Common myeloid progenitor, CD34-positive (primary cell): ENCODE data around the gene ACTR8.

Source experiments
- CTCF ChIA-PET: fragments of 350-600 bp; sonication (Branson Sonifier 250); formaldehyde crosslinking; loops from one replicate; lab custom pipeline; 2021; ENCODE audit warnings: antibody characterized with exemption; lab: Charles Lee
- POLR2A ChIA-PET: fragments of 350-600 bp; sonication (Branson Sonifier 250); formaldehyde crosslinking; loops from one replicate; lab custom pipeline; 2021; ENCODE audit warnings: antibody characterized with exemption; lab: Charles Lee
- DNase-seq, 3 donors: peaks; one replicate each; pipeline versions ENCODE4 v3.0.0 to v3.0.0-alpha.2; 2013
- H3K27ac ChIP-seq, 2 experiments: 1 replicate in 1 of 2; 2 replicates in 1 of 2; pipeline ENCODE4 v1.7.0; 2013; ENCODE audit warnings: inconsistent platforms in 2 of 2, low read length in 2 of 2, mild to moderate bottlenecking in 2 of 2, low read depth in 1 of 2, moderate library complexity in 1 of 2; ENCODE audit not compliant: severe bottlenecking in 2 of 2, insufficient read depth in 1 of 2, poor library complexity in 1 of 2
- H3K27me3 ChIP-seq, 5 experiments: replicated peaks in 2 of 5; 1 replicate in 3 of 5; 2 replicates in 2 of 5; pipeline versions ENCODE4 v1.6.1 to v1.7.0; 2013; ENCODE audit warnings: low read length in 4 of 5, mild to moderate bottlenecking in 2 of 5, moderate library complexity in 2 of 5, inconsistent platforms in 1 of 5; ENCODE audit not compliant: insufficient read depth in 5 of 5, control insufficient read depth in 4 of 5
- H3K36me3 ChIP-seq, 4 experiments: 1 replicate in 2 of 4; 2 replicates in 2 of 4; pipeline versions ENCODE4 v1.6.1 to v1.7.0; 2013; ENCODE audit warnings: low read length in 3 of 4, control low read depth in 1 of 4, mild to moderate bottlenecking in 1 of 4; ENCODE audit not compliant: control insufficient read depth in 4 of 4, insufficient read depth in 4 of 4
- H3K4me1 ChIP-seq, 4 experiments: 1 replicate in 3 of 4; 2 replicates in 1 of 4; pipeline versions ENCODE4 v1.6.1 to v1.7.1; 2013; ENCODE audit warnings: low read length in 3 of 4, mild to moderate bottlenecking in 3 of 4, control low read depth in 1 of 4, inconsistent platforms in 1 of 4, moderate library complexity in 1 of 4; ENCODE audit not compliant: control insufficient read depth in 4 of 4, insufficient read depth in 4 of 4; ENCODE audit errors: control extremely low read depth in 1 of 4
- H3K4me3 ChIP-seq, 7 experiments: 1 replicate in 4 of 7; 2 replicates in 3 of 7; pipeline versions ENCODE4 v1.5.1 to v1.7.0; 2013; ENCODE audit warnings: mild to moderate bottlenecking in 7 of 7, low read length in 6 of 7, moderate library complexity in 6 of 7, inconsistent platforms in 2 of 7, low read depth in 2 of 7, control low read depth in 1 of 7; ENCODE audit not compliant: insufficient read depth in 4 of 7, control insufficient read depth in 1 of 7; ENCODE audit errors: extremely low read depth in 1 of 7
- H3K9me3 ChIP-seq, 5 experiments: 1 replicate in 4 of 5; 2 replicates in 1 of 5; pipeline versions ENCODE4 v1.6.1 to v1.7.1; 2013; ENCODE audit warnings: low read length in 4 of 5, mild to moderate bottlenecking in 2 of 5, inconsistent platforms in 1 of 5, low read depth in 1 of 5, moderate library complexity in 1 of 5; ENCODE audit not compliant: control insufficient read depth in 4 of 5, insufficient read depth in 2 of 5; ENCODE audit errors: control extremely low read depth in 1 of 5
- WGBS: methylation state at CpG from one replicate; pipeline ENCODE4 v1.1.5; 2013; ENCODE audit not compliant: insufficient coverage; 5-methylcytosine and 5-hydroxymethylcytosine counted together

The ACTR8 gene

GRCh38 chr3:53836084-53836872 is 45.7 kb downstream of the ACTR8 start:
- 98% methylated on average over 7 of the region's 9 CpGs for WGBS
- no peak for DNase-seq
- H3K9me3 ChIP-seq = no peaks in the 10 kb centered on the region
- H3K4me1 ChIP-seq = peaks cover 0 to 3% (median 0%) of the 10 kb centered on the region in 4 experiments
- ChIA-PET POLR2A (no interaction called here), CTCF (no interaction called here)
- H3K27ac ChIP-seq = no peak overlapping the region
- H3K36me3 ChIP-seq = no peaks in the 10 kb centered on the region
- H3K27me3 ChIP-seq = peaks cover 0 to 4% (median 0%) of the 10 kb centered on the region in 5 experiments
- no peak overlapping the region for H3K4me3 ChIP-seq

GRCh38 chr3:53835257-53835656 is 46.7 kb downstream of the ACTR8 start:
- no peak for DNase-seq
- peaks cover 0 to 4% (median 0%) of the 10 kb centered on the region in 5 experiments for H3K27me3 ChIP-seq
- H3K4me3 ChIP-seq = no peak overlapping the region
- ChIA-PET CTCF (no interaction called here), POLR2A (no interaction called here)
- no peaks in the 10 kb centered on the region for H3K36me3 ChIP-seq
- WGBS = 100% methylated on average over 1 of the region's 1 CpG
- no peak overlapping the region for H3K27ac ChIP-seq
- peaks cover 0 to 3% (median 0%) of the 10 kb centered on the region in 4 experiments for H3K4me1 ChIP-seq
- no peaks in the 10 kb centered on the region for H3K9me3 ChIP-seq

- CTCF ChIA-PET = no interaction called here
- H3K9me3 ChIP-seq = no peaks in the 10 kb centered on the region
- H3K4me3 ChIP-seq = no peak overlapping the region
- H3K4me1 ChIP-seq = peaks cover 0 to 3% (median 0%) of the 10 kb centered on the region in 4 experiments
- H3K27ac ChIP-seq = no peak overlapping the region
- H3K36me3 ChIP-seq = no peaks in the 10 kb centered on the region
- no peak for DNase-seq
- H3K27me3 ChIP-seq = peaks cover 0 to 4% (median 0%) of the 10 kb centered on the region in 5 experiments
- WGBS = 85% methylated on average over 6 of the region's 6 CpGs
- POLR2A ChIA-PET = no interaction called here
These were observed 47.4 kb downstream of the ACTR8 start for GRCh38 chr3:53834429-53835095.

- H3K9me3 ChIP-seq = no peaks in the 10 kb centered on the region
- no peak overlapping the region for H3K4me3 ChIP-seq
- peaks cover 0 to 3% (median 0%) of the 10 kb centered on the region in 4 experiments for H3K4me1 ChIP-seq
- no peak overlapping the region for H3K27ac ChIP-seq
- WGBS = 75% methylated on average over 3 of the region's 5 CpGs
- H3K36me3 ChIP-seq = no peaks in the 10 kb centered on the region
- no peak for DNase-seq
- ChIA-PET POLR2A (no interaction called here), CTCF (no interaction called here)
- H3K27me3 ChIP-seq = peaks cover 0 to under 1% (median 0%) of the 10 kb centered on the region in 5 experiments
These were observed 48.3 kb downstream of the ACTR8 start for GRCh38 chr3:53833700-53834099.

GRCh38 chr3:53833053-53833645 is 48.8 kb downstream of the ACTR8 start:
- ChIA-PET CTCF (no interaction called here), POLR2A (no interaction called here)
- Histone ChIP-seq H3K4me3 (no peak overlapping the region), H3K27me3 (no peaks in the 10 kb centered on the region), H3K4me1 (peaks cover 0 to 3% (median 0%) of the 10 kb centered on the region in 4 experiments), H3K27ac (no peak overlapping the region), H3K9me3 (no peaks in the 10 kb centered on the region), H3K36me3 (no peaks in the 10 kb centered on the region)
- 97% methylated on average over 7 of the region's 9 CpGs for WGBS
- no peak for DNase-seq

GRCh38 chr3:53830944-53831343 is 51.0 kb downstream of the ACTR8 start:
- Histone ChIP-seq H3K9me3 (no peaks in the 10 kb centered on the region), H3K4me3 (no peak overlapping the region), H3K27ac (no peak overlapping the region), H3K4me1 (peaks cover 0 to 3% (median 0%) of the 10 kb centered on the region in 4 experiments), H3K36me3 (no peaks in the 10 kb centered on the region), H3K27me3 (peaks cover 0 to 1% (median 0%) of the 10 kb centered on the region in 5 experiments)
- CTCF ChIA-PET = interaction anchor here (0.6 kb wide), 1 partner anchor 748 kb away, joined by 4 read pairs; no protein-coding TSS in a partner anchor
- 98% methylated on average over 6 of the region's 6 CpGs for WGBS
- POLR2A ChIA-PET = no interaction called here
- DNase-seq = no peak
